Uterus (tissue), 4 donors: ENCODE results near the gene CEP250. TPM values are rescaled to one million over a fixed set of nuclear protein-coding genes. Genes with fewer than 3 reads are reported as not detected.

ENCODE experiments used
- DNase-seq, 2 donors: peaks; one replicate each; pipeline ENCODE4 v3.0.0-alpha.2; 2019 to 2020
- H3K27ac ChIP-seq, 2 donors: fragments of 200-600 bp; sonication (generic); 1 replicate in 1 of 2; 2 replicates in 1 of 2; pipeline ENCODE4 v1.5.1; 2016 to 2018
- H3K27me3 ChIP-seq, 2 donors: fragments of 200-600 bp; sonication (generic); one replicate each; pipeline ENCODE4 v1.5.1; 2018 to 2019; ENCODE audit warnings: control low read depth in 1 of 2
- H3K36me3 ChIP-seq, 2 donors: fragments of 200-600 bp; sonication (generic); one replicate each; pipeline ENCODE4 v1.5.1; 2019; ENCODE audit warnings: control low read depth in 1 of 2
- H3K4me1 ChIP-seq, 2 donors: fragments of 200-600 bp; sonication (generic); one replicate each; pipeline ENCODE4 v1.5.1; 2018 to 2019; ENCODE audit warnings: control low read depth in 1 of 2
- H3K4me3 ChIP-seq, 2 donors: fragments of 200-600 bp; sonication (generic); 1 replicate in 1 of 2; 2 replicates in 1 of 2; pipeline ENCODE4 v1.5.1; 2018 to 2019; ENCODE audit warnings: mild to moderate bottlenecking in 1 of 2
- H3K9me3 ChIP-seq, 2 donors: fragments of 200-600 bp; sonication (generic); one replicate each; pipeline ENCODE4 v1.5.1; 2019; ENCODE audit warnings: control low read depth in 1 of 2
- POLR2A ChIP-seq, 2 donors: fragments of 450-650 bp; IDR thresholded peaks; one replicate each; pipeline ENCODE4 v1.6.1; 2016; ENCODE audit warnings: antibody characterized with exemption in 2 of 2, mild to moderate bottlenecking in 1 of 2, moderate library complexity in 1 of 2
- intact Hi-C: fragments of 100-400 bp; cut with DNase I; formaldehyde crosslinking; loops from one replicate; pipeline ENCODE4 v1.15.1; 2023; ENCODE audit warnings: low total_unique reads
- total RNA-seq, 4 donors: library from RNA; depleted of rRNA in 3 of 4; stranded (reverse); fragments of >200 nt in 3 of 4; gene quantifications; one replicate each; pipeline versions ENCODE4 v1.1.0 to v1.2.4, GENCODE V29; 2014 to 2023
- TF ChIP-seq, protein P1 (sequence below), 4 experiments: fragments of 200-600 bp in 2 of 4; fragments of 450-650 bp in 2 of 4; sonication (generic) in 2 of 4; IDR thresholded peaks; one replicate each; pipeline ENCODE4 v1.5.1; 2016 to 2019; ENCODE audit warnings: antibody characterized with exemption in 4 of 4, mild to moderate bottlenecking in 2 of 4, moderate library complexity in 1 of 4
- donor health status: DM: yes; HTN: yes; CAD: no.

Gene CEP250
- total RNA-seq = 10 to 100 TPM in 3 of 4 donors, 1 to 10 TPM in 1; 9.2 to 44.2 (median 41.5) TPM

DNA sequence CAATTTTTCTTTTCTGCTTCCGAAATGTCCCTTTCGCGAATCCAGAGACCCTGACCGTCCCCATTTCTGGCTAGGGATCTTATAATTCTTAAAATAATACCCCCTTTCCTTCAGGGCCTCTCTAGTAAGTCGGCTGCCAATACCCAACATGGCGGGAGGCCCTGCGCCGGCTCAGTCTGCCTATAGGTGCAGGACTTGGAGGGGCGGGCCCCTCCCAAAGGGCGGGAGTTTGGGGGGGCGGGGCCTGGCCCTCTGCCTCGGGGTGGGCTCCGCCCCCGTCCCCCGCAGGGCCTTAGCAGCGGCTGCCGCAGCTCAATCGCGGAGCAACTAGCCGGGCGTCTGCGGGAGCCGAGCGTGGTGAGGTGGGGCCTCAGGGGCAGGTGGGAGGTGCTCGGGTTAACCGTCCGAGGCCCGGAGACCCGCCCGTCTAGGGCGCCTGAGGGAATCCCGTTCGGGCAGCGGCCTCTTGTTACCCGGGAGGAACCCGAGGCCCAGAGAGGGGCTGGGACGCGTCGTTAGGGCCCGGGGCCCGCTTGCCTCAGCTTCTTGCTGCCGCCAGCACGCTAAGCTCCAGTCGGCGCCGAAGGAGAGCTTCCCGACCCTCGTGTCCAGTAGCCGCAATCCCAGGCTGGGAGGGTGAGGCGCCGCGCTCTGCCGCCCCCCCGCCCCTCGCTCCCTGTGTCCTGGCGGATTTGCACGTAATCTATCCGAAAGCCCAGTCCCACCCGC lies at the start of gene CEP250:
Gene CEP250 (plus strand): TSS at position 718 of the 729 bp plus-strand sequence. CDS start 6,770 bp downstream, outside the sequence.
- H3K36me3 ChIP-seq = no peaks in the 10 kb centered on the region
- peak; percentile 28 to 58 for TF ChIP-seq POLR2A (IDR thresholded peaks at IDR 0.05)
- TF ChIP-seq, protein P1, sequence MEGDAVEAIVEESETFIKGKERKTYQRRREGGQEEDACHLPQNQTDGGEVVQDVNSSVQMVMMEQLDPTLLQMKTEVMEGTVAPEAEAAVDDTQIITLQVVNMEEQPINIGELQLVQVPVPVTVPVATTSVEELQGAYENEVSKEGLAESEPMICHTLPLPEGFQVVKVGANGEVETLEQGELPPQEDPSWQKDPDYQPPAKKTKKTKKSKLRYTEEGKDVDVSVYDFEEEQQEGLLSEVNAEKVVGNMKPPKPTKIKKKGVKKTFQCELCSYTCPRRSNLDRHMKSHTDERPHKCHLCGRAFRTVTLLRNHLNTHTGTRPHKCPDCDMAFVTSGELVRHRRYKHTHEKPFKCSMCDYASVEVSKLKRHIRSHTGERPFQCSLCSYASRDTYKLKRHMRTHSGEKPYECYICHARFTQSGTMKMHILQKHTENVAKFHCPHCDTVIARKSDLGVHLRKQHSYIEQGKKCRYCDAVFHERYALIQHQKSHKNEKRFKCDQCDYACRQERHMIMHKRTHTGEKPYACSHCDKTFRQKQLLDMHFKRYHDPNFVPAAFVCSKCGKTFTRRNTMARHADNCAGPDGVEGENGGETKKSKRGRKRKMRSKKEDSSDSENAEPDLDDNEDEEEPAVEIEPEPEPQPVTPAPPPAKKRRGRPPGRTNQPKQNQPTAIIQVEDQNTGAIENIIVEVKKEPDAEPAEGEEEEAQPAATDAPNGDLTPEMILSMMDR (IDR thresholded peaks at IDR 0.05) = peak in 1 of 4 experiments; percentile 2
- H3K4me3 ChIP-seq = peak within 1 kb of the TSS; percentile 61 to 75
- H3K27me3 ChIP-seq = no peaks in the 10 kb centered on the region
- H3K9me3 ChIP-seq = no peaks in the 10 kb centered on the region
- intact Hi-C loops = no loop called here
- peak; percentile 92 to 93 for DNase-seq
- peak within 1 kb of the TSS; percentile 90 to 95 for H3K27ac ChIP-seq
- H3K4me1 ChIP-seq = no peaks in the 10 kb centered on the region

DNA sequence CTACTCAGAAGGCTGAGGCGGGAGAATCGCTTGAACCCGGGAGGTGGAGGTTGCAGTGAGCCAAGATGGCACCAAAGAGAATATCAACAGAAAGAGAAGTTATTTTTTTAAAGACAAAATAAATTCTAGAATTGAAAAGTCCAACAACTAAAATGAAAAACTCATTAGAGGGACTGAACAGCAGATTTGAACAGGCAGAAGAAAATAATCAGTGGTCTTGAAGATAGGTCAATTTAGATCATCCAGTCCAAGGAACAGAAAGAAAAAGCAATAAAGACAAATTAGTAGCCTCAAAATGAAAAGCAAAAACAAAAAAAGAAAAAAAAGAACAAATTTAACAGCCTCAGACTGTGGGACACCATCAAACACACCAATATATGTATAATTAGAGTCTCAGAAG lies 49.6 kb upstream of the CEP250 start:
- intact Hi-C loops = no loop called here
- no peak for DNase-seq
- Histone ChIP-seq H3K27me3 (no peaks in the 10 kb centered on the region), H3K36me3 (no peaks in the 10 kb centered on the region), H3K9me3 (peaks cover 0 to 12% of the 10 kb centered on the region in 2 donors), H3K27ac (no peak overlapping the region), H3K4me3 (no peak overlapping the region), H3K4me1 (no peaks in the 10 kb centered on the region)
- TF ChIP-seq, protein P1 (IDR thresholded peaks at IDR 0.05) = no peak
- TF ChIP-seq POLR2A (IDR thresholded peaks at IDR 0.05) = no peak

DNA sequence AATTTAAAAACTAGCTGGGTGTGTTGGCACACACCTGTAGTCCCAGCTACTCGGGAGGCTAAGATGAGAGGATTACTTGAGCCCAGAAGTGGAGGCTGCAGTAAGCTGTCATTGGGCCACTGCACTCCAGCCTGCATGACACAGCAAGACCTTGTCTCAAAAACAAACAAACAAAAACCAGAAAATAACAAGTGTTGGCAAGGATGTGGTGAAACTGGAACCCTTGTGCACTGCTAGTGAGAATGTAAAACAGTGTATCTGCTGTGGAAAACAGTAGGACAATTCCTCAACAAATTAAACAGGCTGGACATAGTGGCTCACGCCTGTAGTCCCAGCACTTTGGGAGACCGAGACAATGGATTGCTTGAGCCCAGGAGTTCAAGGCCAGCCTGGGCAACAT lies 47.1 kb upstream of the CEP250 start:
- H3K4me1 ChIP-seq = no peaks in the 10 kb centered on the region
- intact Hi-C loops = no loop called here
- H3K27ac ChIP-seq = no peak overlapping the region
- TF ChIP-seq, protein P1 (IDR thresholded peaks at IDR 0.05) = no peak
- TF ChIP-seq POLR2A (IDR thresholded peaks at IDR 0.05) = no peak
- no peak for DNase-seq
- H3K4me3 ChIP-seq = no peak overlapping the region
- H3K27me3 ChIP-seq = no peaks in the 10 kb centered on the region
- no peaks in the 10 kb centered on the region for H3K36me3 ChIP-seq
- peaks cover 0 to 12% of the 10 kb centered on the region in 2 donors for H3K9me3 ChIP-seq

- no peaks in the 10 kb centered on the region for H3K36me3 ChIP-seq
- TF ChIP-seq, protein P1 (IDR thresholded peaks at IDR 0.05) = no peak
- TF ChIP-seq POLR2A (IDR thresholded peaks at IDR 0.05) = no peak
- H3K9me3 ChIP-seq = peaks cover 0 to 12% of the 10 kb centered on the region in 2 donors
- no peaks in the 10 kb centered on the region for H3K27me3 ChIP-seq
- H3K27ac ChIP-seq = no peak overlapping the region
- intact Hi-C loops = no loop called here
- H3K4me1 ChIP-seq = no peaks in the 10 kb centered on the region
- DNase-seq = no peak
- no peak overlapping the region for H3K4me3 ChIP-seq
Measured at GRCh38 chr20:35409542-35409941, 45.9 kb upstream of the CEP250 start.

- H3K36me3 ChIP-seq = no peaks in the 10 kb centered on the region
Measured at GRCh38 chr20:35410613-35411012, 44.8 kb upstream of the CEP250 start.

More at GRCh38 chr20:35410613-35411012, 44.8 kb upstream of the CEP250 start:
- no peak for TF ChIP-seq POLR2A (IDR thresholded peaks at IDR 0.05)
- TF ChIP-seq, protein P1 (IDR thresholded peaks at IDR 0.05) = no peak
- H3K27me3 ChIP-seq = no peaks in the 10 kb centered on the region
- DNase-seq = no peak
- intact Hi-C loops = no loop called here
- peak overlapping the region in 1 of 2 donors; percentile 79 for H3K4me3 ChIP-seq
- no peak overlapping the region for H3K27ac ChIP-seq
- H3K4me1 ChIP-seq = no peaks in the 10 kb centered on the region
- peaks cover 0 to 8% of the 10 kb centered on the region in 2 donors for H3K9me3 ChIP-seq
